Esophagus squamous epithelium (tissue), 4 donors: Measurements from ENCODE around the gene SARS2.

ENCODE experiments used
- POLR2A ChIP-seq, 4 donors: fragments of 450-650 bp; IDR thresholded peaks; one replicate each; pipeline ENCODE4 v1.6.1; 2017; ENCODE audit warnings: antibody characterized with exemption in 4 of 4, mild to moderate bottlenecking in 4 of 4, moderate library complexity in 3 of 4
- TF ChIP-seq, protein P1 (sequence below), 6 experiments: fragments of 450-650 bp in 4 of 6; fragments of 200-600 bp in 2 of 6; sonication (generic) in 2 of 6; IDR thresholded peaks; one replicate each; pipeline ENCODE4 v1.5.1; 2016 to 2019; ENCODE audit warnings: antibody characterized with exemption in 6 of 6, mild to moderate bottlenecking in 4 of 6, moderate library complexity in 4 of 6

DNA sequence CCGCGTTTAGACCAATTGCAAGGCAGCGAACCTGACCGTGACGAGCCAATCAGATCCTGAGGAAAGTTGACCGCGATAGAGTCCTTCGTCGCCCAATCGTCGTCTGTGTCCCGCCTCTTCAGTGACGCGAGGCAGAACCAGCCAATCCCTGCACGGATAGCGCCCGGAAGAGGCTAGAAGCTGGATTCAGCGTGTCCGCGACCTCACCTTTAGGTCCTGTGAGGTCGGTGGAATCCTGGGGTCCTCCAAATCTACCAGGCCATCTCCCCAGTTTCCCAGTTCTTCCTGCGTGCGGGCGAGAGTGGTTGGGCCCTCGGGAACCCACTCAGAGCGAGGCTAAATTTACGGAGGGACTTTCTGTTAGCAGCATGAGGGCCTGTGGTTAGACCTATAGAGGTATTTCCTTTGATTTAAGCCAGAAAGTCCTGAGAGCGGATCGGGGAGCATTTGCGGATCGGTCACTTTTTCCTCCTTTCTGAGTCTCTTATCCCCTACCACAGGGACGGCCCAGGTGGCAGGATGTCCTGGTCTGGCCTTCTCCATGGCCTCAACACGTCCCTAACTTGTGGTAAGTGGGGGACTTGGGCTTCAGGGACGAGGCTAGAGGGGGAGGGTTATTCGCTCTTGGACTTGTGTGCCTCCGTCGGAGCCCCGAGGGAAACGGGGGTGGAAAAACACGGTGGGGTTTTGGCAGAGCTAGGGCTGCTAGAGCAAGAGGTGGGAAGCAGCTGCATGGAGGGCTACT, 385 bp upstream of the SARS2 start, which contains the start of gene MRPS12:
- TF ChIP-seq, protein P1, sequence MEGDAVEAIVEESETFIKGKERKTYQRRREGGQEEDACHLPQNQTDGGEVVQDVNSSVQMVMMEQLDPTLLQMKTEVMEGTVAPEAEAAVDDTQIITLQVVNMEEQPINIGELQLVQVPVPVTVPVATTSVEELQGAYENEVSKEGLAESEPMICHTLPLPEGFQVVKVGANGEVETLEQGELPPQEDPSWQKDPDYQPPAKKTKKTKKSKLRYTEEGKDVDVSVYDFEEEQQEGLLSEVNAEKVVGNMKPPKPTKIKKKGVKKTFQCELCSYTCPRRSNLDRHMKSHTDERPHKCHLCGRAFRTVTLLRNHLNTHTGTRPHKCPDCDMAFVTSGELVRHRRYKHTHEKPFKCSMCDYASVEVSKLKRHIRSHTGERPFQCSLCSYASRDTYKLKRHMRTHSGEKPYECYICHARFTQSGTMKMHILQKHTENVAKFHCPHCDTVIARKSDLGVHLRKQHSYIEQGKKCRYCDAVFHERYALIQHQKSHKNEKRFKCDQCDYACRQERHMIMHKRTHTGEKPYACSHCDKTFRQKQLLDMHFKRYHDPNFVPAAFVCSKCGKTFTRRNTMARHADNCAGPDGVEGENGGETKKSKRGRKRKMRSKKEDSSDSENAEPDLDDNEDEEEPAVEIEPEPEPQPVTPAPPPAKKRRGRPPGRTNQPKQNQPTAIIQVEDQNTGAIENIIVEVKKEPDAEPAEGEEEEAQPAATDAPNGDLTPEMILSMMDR (IDR thresholded peaks at IDR 0.05), result no peak
- TF ChIP-seq POLR2A (IDR thresholded peaks at IDR 0.05), result peak in 1 of 4 donors; percentile 74
